ELF-1 (cell line): Measurements from ENCODE around the gene ZC3H7A.

Experiments used
- DNase-seq: peaks from one replicate; pipeline ENCODE4 v3.0.0-alpha.2; 2016; ENCODE audit warnings: low read depth, low spot score

ZC3H7A gene

GRCh38 chr16:11774065-11774626 is 22.9 kb downstream of the ZC3H7A start:
- DNase-seq = no peak

- no peak for DNase-seq
Measured at GRCh38 chr16:11768849-11769248, 28.2 kb downstream of the ZC3H7A start.

GRCh38 chr16:11762431-11762830 is 34.6 kb downstream of the ZC3H7A start:
- DNase-seq = no peak

GRCh38 chr16:11759997-11760396 is 37.1 kb downstream of the ZC3H7A start:
- no peak for DNase-seq

- DNase-seq = no peak
Measured at GRCh38 chr16:11759163-11759834, 37.8 kb downstream of the ZC3H7A start.

GRCh38 chr16:11757671-11758545 is 39.1 kb downstream of the ZC3H7A start:
- no peak for DNase-seq

- DNase-seq = no peak
Measured at GRCh38 chr16:11756248-11756647, 40.8 kb downstream of the ZC3H7A start.

- DNase-seq = no peak
Measured at GRCh38 chr16:11755022-11755760, 41.9 kb downstream of the ZC3H7A start.

- DNase-seq = no peak
Measured at GRCh38 chr16:11752856-11753255, 44.2 kb downstream of the ZC3H7A start.

- DNase-seq = no peak
Measured at GRCh38 chr16:11750056-11750455, 47.0 kb downstream of the ZC3H7A start.

GRCh38 chr16:11748404-11749254 is 48.4 kb downstream of the ZC3H7A start:
- no peak for DNase-seq

- DNase-seq = no peak
Measured at GRCh38 chr16:11747949-11748403, 49.1 kb downstream of the ZC3H7A start.

- no peak for DNase-seq
Measured at GRCh38 chr16:11744075-11744470, 53.0 kb downstream of the ZC3H7A start.

GRCh38 chr16:11743308-11744074 is 53.6 kb downstream of the ZC3H7A start:
- no peak for DNase-seq

GRCh38 chr16:11742536-11743307 is 54.3 kb downstream of the ZC3H7A start, which contains the start of gene TXNDC11:
Gene TXNDC11, minus strand, starts transcription at chr16:11742857. Its CDS starts 127 bp downstream, at chr16:11742730.
- peak; percentile 98 for DNase-seq

- no peak for DNase-seq
Measured at GRCh38 chr16:11742093-11742535, 54.9 kb downstream of the ZC3H7A start.

GRCh38 chr16:11740567-11740966 is 56.5 kb downstream of the ZC3H7A start:
- DNase-seq = no peak

GRCh38 chr16:11738742-11739544 is 58.1 kb downstream of the ZC3H7A start:
- DNase-seq = no peak
